ENCODE measurements around the gene ITPR2.

ITPR2 gene

GRCh38 chr12:26573225-26573909 lies 259.6 kb downstream of the ITPR2 start:
- H3K27me3 Mint-ChIP-seq: no peaks in the 10 kb centered on the region

GRCh38 chr12:26572137-26572536 lies 260.9 kb downstream of the ITPR2 start:
- H3K27me3 Mint-ChIP-seq: no peaks in the 10 kb centered on the region
- H3K36me3 Mint-ChIP-seq (ENCODE audit: insufficient read depth): peaks cover 17% of the 10 kb centered on the region
- ATAC-seq (replicated peaks): no peak
- H3K9me3 Mint-ChIP-seq: no peaks in the 10 kb centered on the region
- H3K27ac Mint-ChIP-seq: no peak overlapping the region
- no peak for DNase-seq
- H3K4me3 Mint-ChIP-seq: no peak overlapping the region
- peaks cover 8 to 19% of the 10 kb centered on the region in 2 donors for H3K4me1 Mint-ChIP-seq (ENCODE audit: low read depth in 2 of 2)

More at GRCh38 chr12:26573225-26573909, 259.6 kb downstream of the ITPR2 start:
- Mint-ChIP-seq H3K36me3 (ENCODE audit: insufficient read depth) (peaks cover 17% of the 10 kb centered on the region), H3K4me3 (no peak overlapping the region), H3K27ac (peak overlapping the region in 1 of 2 donors; percentile 65), H3K9me3 (no peaks in the 10 kb centered on the region), H3K4me1 (ENCODE audit: low read depth in 2 of 2) (peaks cover 8 to 22% of the 10 kb centered on the region in 2 donors)
- no peak for ATAC-seq (replicated peaks)
- no peak for DNase-seq

- H3K27ac Mint-ChIP-seq: peak overlapping the region in 1 of 2 donors; percentile 6
- H3K9me3 Mint-ChIP-seq: no peaks in the 10 kb centered on the region
- ATAC-seq (replicated peaks) (no peak), DNase-seq (no peak)
- no peak overlapping the region for H3K4me3 Mint-ChIP-seq
- H3K36me3 Mint-ChIP-seq (ENCODE audit: insufficient read depth): peaks cover 13% of the 10 kb centered on the region
- peaks cover 6 to 18% of the 10 kb centered on the region in 2 donors for H3K4me1 Mint-ChIP-seq (ENCODE audit: low read depth in 2 of 2)
- no peaks in the 10 kb centered on the region for H3K27me3 Mint-ChIP-seq
These were observed 261.4 kb downstream of the ITPR2 start for GRCh38 chr12:26571560-26571959.

GRCh38 chr12:26567126-26567525 lies 265.9 kb downstream of the ITPR2 start:
- peaks cover 9% of the 10 kb centered on the region for H3K36me3 Mint-ChIP-seq (ENCODE audit: insufficient read depth)
- no peak overlapping the region for H3K4me3 Mint-ChIP-seq
- DNase-seq: no peak
- H3K4me1 Mint-ChIP-seq (ENCODE audit: low read depth in 2 of 2): peaks cover 0 to 8% of the 10 kb centered on the region in 2 donors
- no peaks in the 10 kb centered on the region for H3K9me3 Mint-ChIP-seq
- ATAC-seq (replicated peaks): no peak
- no peak overlapping the region for H3K27ac Mint-ChIP-seq
- no peaks in the 10 kb centered on the region for H3K27me3 Mint-ChIP-seq

- peaks cover 9% of the 10 kb centered on the region for H3K36me3 Mint-ChIP-seq (ENCODE audit: insufficient read depth)
- DNase-seq: no peak
- ATAC-seq (replicated peaks): no peak
- no peaks in the 10 kb centered on the region for H3K9me3 Mint-ChIP-seq
- no peak overlapping the region for H3K4me3 Mint-ChIP-seq
- H3K27me3 Mint-ChIP-seq: no peaks in the 10 kb centered on the region
- H3K27ac Mint-ChIP-seq: no peak overlapping the region
- peaks cover 0 to 8% of the 10 kb centered on the region in 2 donors for H3K4me1 Mint-ChIP-seq (ENCODE audit: low read depth in 2 of 2)
These were observed 266.3 kb downstream of the ITPR2 start for GRCh38 chr12:26566675-26567074.

GRCh38 chr12:26566186-26566585 lies 266.8 kb downstream of the ITPR2 start:
- Mint-ChIP-seq H3K36me3 (ENCODE audit: insufficient read depth) (peaks cover 9% of the 10 kb centered on the region), H3K9me3 (no peaks in the 10 kb centered on the region), H3K27ac (no peak overlapping the region), H3K27me3 (no peaks in the 10 kb centered on the region), H3K4me1 (ENCODE audit: low read depth in 2 of 2) (peaks cover 0 to 8% of the 10 kb centered on the region in 2 donors), H3K4me3 (no peak overlapping the region)
- ATAC-seq (replicated peaks) (no peak), DNase-seq (no peak)

- peaks cover 0 to 8% of the 10 kb centered on the region in 2 donors for H3K4me1 Mint-ChIP-seq (ENCODE audit: low read depth in 2 of 2)
- no peak overlapping the region for H3K27ac Mint-ChIP-seq
- no peak overlapping the region for H3K4me3 Mint-ChIP-seq
- H3K9me3 Mint-ChIP-seq: no peaks in the 10 kb centered on the region
- H3K36me3 Mint-ChIP-seq (ENCODE audit: insufficient read depth): peaks cover 9% of the 10 kb centered on the region
- no peaks in the 10 kb centered on the region for H3K27me3 Mint-ChIP-seq
- DNase-seq (no peak), ATAC-seq (replicated peaks) (no peak)
These were observed 268.6 kb downstream of the ITPR2 start for GRCh38 chr12:26564391-26564790.

- H3K36me3 Mint-ChIP-seq (ENCODE audit: insufficient read depth): peaks cover 3% of the 10 kb centered on the region
- H3K27me3 Mint-ChIP-seq: no peaks in the 10 kb centered on the region
- H3K4me1 Mint-ChIP-seq (ENCODE audit: low read depth in 2 of 2): peaks cover 0 to 8% of the 10 kb centered on the region in 2 donors
- ATAC-seq (replicated peaks) (no peak), DNase-seq (no peak)
- no peak overlapping the region for H3K4me3 Mint-ChIP-seq
- H3K27ac Mint-ChIP-seq: no peak overlapping the region
- no peaks in the 10 kb centered on the region for H3K9me3 Mint-ChIP-seq
These were observed 269.4 kb downstream of the ITPR2 start for GRCh38 chr12:26563552-26563951.

- Mint-ChIP-seq H3K27me3 (no peaks in the 10 kb centered on the region), H3K36me3 (ENCODE audit: insufficient read depth) (peaks cover 6% of the 10 kb centered on the region)
These were observed 275.7 kb downstream of the ITPR2 start for GRCh38 chr12:26557326-26557725.

GRCh38 chr12:26556916-26557315 lies 276.1 kb downstream of the ITPR2 start:
- no peak overlapping the region for H3K4me3 Mint-ChIP-seq
- DNase-seq (no peak), ATAC-seq (replicated peaks) (no peak)
- no peaks in the 10 kb centered on the region for H3K9me3 Mint-ChIP-seq
- no peaks in the 10 kb centered on the region for H3K27me3 Mint-ChIP-seq
- no peak overlapping the region for H3K27ac Mint-ChIP-seq
- H3K4me1 Mint-ChIP-seq (ENCODE audit: low read depth in 2 of 2): no peaks in the 10 kb centered on the region
- H3K36me3 Mint-ChIP-seq (ENCODE audit: insufficient read depth): peaks cover 6% of the 10 kb centered on the region

More at GRCh38 chr12:26557326-26557725, 275.7 kb downstream of the ITPR2 start:
- Mint-ChIP-seq H3K4me1 (ENCODE audit: low read depth in 2 of 2) (no peaks in the 10 kb centered on the region), H3K4me3 (no peak overlapping the region), H3K27ac (no peak overlapping the region), H3K9me3 (no peaks in the 10 kb centered on the region)
- no peak for ATAC-seq (replicated peaks)
- DNase-seq: no peak

GRCh38 chr12:26555139-26555538 lies 277.9 kb downstream of the ITPR2 start:
- Mint-ChIP-seq H3K4me3 (no peak overlapping the region), H3K27ac (no peak overlapping the region), H3K4me1 (ENCODE audit: low read depth in 2 of 2) (peaks cover 0 to 5% of the 10 kb centered on the region in 2 donors), H3K27me3 (no peaks in the 10 kb centered on the region), H3K9me3 (no peaks in the 10 kb centered on the region), H3K36me3 (ENCODE audit: insufficient read depth) (peaks cover 6% of the 10 kb centered on the region)
- DNase-seq (no peak), ATAC-seq (replicated peaks) (no peak)

GRCh38 chr12:26554332-26554731 lies 278.7 kb downstream of the ITPR2 start:
- no peaks in the 10 kb centered on the region for H3K9me3 Mint-ChIP-seq
- DNase-seq (no peak), ATAC-seq (replicated peaks) (no peak)
- H3K27ac Mint-ChIP-seq: no peak overlapping the region
- H3K36me3 Mint-ChIP-seq (ENCODE audit: insufficient read depth): peaks cover 6% of the 10 kb centered on the region
- no peak overlapping the region for H3K4me3 Mint-ChIP-seq
- H3K27me3 Mint-ChIP-seq: no peaks in the 10 kb centered on the region
- peaks cover 0 to 5% of the 10 kb centered on the region in 2 donors for H3K4me1 Mint-ChIP-seq (ENCODE audit: low read depth in 2 of 2)

GRCh38 chr12:26551385-26551784 lies 281.6 kb downstream of the ITPR2 start:
- H3K9me3 Mint-ChIP-seq: no peaks in the 10 kb centered on the region

GRCh38 chr12:26548227-26548626 lies 284.8 kb downstream of the ITPR2 start:
- no peak overlapping the region for H3K27ac Mint-ChIP-seq
- no peak for ATAC-seq (replicated peaks)
- peaks cover 0 to 5% of the 10 kb centered on the region in 2 donors for H3K4me1 Mint-ChIP-seq (ENCODE audit: low read depth in 2 of 2)
- H3K36me3 Mint-ChIP-seq (ENCODE audit: insufficient read depth): peaks cover 3% of the 10 kb centered on the region
- H3K9me3 Mint-ChIP-seq: no peaks in the 10 kb centered on the region
- no peaks in the 10 kb centered on the region for H3K27me3 Mint-ChIP-seq
- DNase-seq: no peak
- H3K4me3 Mint-ChIP-seq: no peak overlapping the region

More at GRCh38 chr12:26551385-26551784, 281.6 kb downstream of the ITPR2 start:
- Mint-ChIP-seq H3K4me1 (ENCODE audit: low read depth in 2 of 2) (peaks cover 0 to 5% of the 10 kb centered on the region in 2 donors), H3K36me3 (ENCODE audit: insufficient read depth) (peaks cover 6% of the 10 kb centered on the region), H3K27me3 (no peaks in the 10 kb centered on the region), H3K4me3 (no peak overlapping the region), H3K27ac (no peak overlapping the region)
- ATAC-seq (replicated peaks): no peak
- no peak for DNase-seq
